ENCODE data around the gene DIAPH1.

Gene DIAPH1

DNA sequence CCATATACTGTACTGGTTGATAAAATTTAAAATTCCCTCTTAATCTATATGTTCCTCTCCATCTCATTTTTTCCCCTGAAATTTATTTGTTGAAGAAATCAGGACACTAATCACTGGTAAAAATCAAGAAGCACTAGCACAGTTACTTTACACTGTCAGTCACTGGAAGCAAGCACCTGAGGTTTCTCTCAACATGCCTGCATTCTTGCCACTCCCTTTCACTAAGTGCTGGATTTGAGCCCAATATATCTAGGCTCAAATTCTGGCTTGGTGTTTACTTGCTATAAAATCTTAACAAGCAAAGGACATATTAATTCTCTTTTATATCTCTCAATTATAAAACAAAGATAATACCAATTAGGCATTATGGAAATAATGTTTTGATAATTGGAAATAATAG lies 58.6 kb downstream of the DIAPH1 start:
- DNase-seq = no peak

DNA sequence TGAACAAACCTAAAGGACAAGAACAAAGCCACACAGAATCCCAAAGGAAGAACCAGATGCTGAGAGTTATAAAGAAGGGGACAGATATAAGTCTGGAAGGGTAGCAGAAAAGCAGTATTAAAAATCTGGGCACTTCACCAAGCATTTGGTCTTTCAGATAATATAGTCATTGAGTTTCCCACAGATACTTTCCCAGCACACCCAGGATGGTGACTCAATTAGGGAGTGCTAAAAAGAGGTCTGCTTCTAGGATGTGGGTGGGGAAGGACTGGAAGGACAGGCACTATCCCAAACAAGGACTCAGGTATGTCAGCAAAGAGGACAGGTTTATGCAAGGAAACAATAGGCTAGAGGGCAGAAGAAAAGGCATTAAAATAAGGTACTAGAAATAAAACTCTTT lies 59.3 kb downstream of the DIAPH1 start:
- no peak for DNase-seq

DNA sequence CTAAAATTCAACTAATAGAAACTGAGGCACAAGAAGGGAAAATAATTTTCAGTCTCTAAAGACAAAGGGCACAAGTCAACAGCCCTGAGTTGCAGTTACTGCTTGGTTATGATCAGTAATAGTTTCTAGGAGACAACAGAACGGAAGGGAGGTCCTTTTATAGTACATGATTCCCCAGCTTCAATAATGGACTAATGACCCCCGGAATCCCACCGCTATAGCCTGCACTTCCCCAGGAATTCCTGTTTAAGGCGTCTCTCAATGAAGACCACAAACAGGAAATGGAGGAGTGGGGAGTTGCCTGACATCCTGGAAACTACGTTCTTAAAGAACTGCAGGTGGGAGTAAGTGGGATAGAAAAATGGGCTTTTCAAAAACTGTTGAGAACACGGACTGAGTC lies 60.6 kb downstream of the DIAPH1 start:
- no peak for DNase-seq

DNA sequence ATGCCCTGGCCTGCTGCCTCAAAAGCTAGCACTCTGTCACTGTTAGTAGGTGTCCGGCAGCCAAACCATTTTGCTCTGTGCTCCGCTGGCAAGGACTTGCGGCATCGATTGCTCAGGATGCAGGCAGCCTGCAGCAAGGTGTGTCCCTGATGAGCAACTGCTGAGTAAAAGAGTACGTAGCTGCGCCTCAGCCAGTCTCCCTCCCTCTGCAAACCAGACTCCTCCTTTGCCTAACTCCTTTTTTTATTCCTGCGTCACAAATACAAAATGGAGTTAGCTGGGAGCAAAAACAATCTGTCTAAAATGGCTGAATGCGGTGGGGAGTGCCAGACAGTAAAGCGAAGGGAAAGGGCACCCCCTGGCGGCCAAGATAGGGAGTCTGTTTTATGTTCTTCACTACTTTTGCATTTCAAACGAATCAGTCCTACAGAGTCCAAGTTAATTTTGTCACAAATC lies 61.1 kb downstream of the DIAPH1 start:
- peak; percentile 75 for DNase-seq

DNA sequence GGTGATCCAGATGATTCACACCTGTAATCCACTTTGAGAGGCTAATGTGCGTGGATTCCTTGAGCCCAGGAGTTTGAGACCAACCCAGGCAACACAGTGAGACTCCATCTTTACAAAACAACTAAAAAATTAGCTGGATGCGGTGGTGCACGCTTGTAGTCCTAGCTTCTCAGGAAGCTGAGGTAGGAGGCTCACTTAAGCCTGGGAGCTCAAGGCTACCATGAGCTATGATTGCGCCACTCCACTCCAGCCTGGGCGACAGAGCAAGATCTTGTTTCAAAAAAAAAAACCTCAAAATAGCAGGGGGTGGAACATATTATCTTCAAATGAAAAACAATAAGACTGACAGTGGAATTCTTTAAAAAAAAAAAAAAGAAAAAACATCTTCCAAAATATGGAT lies 70.9 kb downstream of the DIAPH1 start:
- no peak for DNase-seq

DNA sequence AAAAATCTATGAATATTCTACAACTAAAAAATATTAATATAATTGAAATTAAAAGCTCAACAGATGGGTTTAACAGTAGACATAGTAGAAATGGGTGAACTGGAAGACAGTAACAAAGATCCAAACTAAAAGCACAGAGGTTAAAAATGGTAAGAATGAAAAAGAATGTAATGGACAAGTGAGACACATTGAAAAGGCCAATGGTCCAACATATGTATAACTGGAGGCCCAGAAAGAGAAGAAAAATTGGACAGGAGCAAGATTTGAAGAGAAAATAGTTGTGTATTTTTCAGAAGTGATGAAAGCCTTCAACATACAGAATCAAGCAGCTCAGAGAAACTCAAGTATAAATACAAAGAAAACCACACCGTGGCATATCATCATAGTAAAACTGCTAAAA lies 71.3 kb downstream of the DIAPH1 start:
- no peak for DNase-seq

DNA sequence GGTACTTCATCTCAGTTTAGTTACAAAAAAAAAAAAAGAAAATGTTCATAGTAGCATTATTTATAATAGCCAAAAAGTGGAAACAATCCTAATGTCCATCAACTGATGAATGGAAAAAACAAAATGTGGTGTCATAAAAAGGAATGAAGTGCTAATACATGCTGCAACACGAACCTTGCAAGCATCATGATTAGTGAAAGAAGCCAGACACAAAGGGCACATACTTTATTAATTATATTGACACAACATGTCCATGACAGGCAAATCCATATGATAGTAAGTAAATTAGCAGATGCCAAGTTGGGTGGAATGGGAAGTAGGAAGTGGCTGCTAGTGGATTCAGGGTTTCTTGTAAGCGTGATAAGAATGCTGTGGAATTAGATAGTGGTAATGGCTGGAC lies 75.7 kb downstream of the DIAPH1 start:
- DNase-seq = no peak

DNA sequence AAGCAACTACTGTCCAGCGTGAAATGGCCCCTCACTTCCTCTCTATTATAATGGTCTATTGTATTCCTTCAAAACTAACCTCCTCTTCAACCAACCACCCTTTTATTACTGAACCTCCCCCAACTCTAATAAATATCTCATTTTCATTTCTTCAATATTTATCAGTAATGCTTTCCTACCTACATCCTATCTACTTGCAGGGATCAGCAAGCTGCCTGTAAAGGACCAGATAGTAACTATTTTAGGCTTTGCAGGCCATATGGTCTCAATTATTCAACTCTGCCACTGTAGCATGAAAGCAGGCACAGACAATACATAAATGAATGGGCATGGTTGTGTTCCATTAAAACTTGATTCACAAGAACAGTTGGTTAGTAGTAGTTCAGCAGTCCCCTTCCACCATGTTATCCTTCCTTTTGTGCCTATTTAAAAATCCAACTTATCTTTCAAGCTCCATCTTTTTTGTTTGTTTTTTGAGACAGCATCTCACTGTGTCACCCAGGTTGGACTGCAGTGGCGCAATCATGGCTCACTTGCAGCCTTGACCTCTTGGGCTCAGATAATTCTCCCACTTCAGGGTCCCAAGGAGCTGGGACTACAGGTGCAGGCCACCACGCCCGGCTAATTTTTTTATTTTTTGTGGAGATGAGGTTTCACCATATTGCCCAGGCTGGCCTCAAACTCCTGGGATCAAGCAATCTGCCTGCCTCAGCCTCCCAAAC lies 84.1 kb downstream of the DIAPH1 start:
- no peak for DNase-seq

DNA sequence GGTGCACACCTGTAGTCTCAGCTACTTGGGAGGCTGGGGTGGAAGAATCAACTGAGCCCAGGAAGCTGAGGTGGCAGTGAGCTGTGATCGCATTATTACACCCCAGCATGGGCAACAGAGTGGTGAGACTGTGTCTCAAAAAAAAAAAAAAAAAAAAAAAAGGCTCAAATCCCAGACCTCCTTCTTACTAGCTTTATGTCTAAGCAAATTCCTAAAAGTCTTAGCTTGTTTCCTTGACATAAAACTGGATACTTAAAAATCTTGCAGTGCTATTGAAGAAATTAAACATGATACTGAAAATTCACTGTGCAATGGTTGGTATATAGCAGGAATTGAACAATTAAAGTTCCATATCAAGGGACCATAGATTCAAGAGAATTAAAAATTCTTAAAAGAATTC lies 84.9 kb downstream of the DIAPH1 start:
- no peak for DNase-seq

DNA sequence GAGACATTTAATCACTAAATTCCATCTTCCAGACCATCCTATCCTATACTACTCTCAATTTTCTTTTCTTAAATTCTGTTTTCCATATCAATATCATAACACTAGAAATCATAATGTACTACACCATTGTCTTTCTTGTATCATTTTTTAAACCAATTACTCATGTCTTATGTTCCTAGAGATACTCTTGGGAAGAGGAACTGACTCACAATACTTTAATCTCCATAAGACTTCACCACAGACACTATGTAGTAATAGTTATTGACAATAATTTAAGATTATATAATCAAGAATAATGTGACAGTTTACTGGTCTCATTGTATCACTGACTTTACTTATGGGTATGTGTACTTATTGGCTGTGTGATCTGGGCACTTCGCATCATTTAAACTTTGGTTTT lies 86.1 kb downstream of the DIAPH1 start:
- DNase-seq = no peak

DNA sequence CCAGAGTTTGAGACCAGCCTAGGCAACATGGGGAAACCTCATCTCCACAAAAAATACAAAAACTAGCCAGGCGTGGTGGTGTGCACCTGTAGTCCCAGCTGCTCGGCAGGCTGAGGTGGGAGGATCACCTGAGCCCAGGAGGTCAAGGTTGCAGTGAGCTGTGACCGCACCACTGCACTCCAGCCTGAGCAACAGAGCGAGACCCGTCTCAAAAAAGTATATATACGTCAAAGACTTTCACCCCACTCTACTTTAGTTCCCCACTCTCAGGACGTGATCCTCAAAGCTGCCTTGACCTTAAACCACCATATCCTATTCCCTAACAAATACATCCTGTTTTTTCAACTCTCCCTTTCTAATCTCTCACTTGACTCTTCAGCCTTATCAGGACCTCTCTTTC lies 88.9 kb downstream of the DIAPH1 start:
- no peak for DNase-seq

DNA sequence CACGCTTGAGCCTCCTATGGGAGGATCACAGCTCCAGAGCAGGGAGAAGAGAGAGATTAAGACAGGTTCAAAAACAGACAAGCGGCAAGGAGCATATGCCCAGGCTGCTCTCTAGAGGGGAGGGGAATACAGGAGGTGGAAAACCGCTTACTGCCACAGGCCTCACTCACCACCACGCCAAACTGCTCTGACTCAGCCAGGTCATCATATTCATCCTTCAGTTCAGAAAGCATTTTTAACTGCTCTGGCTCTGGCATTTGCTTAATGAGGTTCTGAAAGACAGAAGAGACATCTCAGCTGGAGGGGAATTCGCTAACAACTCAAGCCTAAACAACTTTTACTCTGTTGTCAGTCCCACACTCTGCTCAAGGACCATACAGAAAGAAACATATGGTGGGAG lies 89.8 kb downstream of the DIAPH1 start:
- DNase-seq = no peak

DNA sequence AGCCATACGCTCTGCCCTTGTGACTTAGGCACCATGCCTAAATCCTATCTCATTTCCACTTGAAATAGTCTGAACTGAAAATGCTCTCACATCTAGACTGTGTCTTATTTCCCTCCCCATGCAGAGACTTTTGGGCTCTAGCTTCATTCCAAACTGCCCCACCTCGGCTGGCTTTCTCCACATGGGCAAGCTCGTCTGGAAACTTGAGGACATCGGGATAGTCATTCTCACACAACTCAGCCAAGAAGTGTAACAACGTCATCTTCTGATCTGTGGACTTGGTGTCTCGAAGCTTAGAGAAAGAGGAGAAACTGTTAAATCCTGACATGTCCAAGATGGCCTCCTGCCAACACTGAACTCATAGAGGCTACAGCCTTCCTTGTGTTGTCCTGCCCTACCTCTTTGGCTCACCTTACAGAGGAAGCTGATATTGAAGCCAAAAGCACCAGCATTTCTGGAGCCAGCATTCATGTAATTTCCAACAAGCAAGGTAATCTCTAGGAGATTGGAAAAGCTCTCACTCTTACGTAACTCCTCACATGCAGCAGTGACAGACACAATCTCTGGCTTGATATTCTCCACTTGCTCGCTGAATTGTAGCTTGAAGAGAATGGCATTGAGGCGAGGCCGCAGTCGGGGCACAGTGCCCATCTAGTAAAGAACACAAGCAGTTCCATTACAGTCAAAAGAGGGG lies 90.4 kb downstream of the DIAPH1 start:
- DNase-seq = no peak

DNA sequence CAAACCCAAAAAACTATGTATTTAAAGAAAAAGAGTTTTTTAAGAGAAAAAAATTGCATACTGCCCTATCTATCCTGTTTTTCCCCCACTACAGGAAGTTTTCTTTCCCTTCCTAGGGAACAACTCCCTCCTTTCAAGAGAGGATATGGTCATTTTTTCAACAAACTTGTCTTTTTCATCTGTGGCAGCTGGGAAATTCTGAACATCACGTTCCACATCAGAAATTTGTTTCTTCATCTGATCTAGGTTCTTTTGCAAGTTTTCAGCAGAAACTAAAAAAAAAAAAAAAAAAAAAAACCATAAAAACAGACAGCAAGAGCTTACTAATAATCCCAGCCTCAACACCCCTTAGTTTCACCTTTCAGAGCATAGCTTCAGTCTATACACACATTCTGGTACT lies 91.4 kb downstream of the DIAPH1 start:
- no peak for DNase-seq

DNA sequence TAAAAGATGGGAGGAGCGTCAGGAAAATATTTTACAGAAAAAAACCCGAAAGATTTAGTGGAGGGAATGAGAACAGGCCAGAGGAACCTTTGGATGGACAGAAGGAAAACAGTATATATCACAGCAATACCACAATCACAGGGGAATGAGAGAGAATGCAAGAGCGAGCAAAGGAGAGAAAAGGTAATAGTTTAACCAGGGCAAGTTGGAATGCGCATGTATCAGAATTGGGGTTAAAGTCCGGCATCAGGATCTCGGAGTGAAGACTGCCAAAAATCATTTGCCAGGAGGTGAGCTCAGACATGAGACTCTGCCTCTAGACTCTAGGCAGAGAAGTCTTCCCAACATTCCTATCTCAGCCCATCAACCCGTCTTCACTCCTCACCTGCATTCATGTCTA lies 93.1 kb downstream of the DIAPH1 start:
- DNase-seq = no peak

DNA sequence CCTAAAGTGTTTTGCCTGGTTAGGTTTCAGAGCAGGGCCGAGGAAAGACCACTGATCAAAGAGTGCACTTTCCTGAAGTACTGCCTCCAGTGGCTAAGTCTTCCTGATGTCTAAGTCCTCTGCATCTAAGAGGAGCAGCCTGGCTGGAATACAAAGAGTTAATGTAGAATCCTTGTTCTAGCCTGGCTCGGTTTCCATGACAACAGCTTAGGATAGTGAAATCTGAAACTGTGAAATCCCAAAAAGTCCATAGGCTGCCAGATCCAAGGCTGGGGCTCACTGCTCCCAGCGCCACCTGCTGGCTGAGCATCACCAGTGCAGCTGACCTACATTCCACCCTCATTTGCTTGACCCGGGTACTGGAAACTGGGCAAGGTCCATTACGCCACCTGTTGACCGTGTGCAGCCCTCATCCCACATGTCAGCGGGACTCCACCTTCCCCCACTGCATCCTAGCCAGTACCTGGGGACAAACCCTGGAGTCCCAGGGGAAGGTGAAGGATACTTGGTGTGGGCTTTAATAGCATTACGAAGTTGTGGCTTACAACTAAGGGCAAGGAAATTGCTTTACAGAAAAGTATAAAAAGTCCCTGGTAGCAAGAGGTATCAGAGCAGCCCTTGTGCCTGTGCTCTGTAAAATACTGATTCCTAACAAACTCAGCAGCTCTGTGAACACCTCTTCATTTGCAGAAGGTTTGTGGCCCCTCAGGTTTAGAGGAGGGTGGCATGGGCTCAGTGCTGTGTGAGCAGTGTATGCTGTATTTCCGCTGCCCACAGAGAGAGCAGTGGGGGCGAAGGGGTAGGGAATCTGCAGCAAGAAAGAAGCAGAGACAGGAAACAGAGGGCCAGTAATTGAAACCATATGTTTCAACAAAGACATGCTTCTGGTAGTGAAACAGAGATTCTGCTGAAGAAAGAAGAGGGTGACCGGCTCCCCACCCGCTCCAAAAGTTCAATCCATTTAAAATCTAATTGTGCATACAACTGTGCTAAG lies 93.9 kb downstream of the DIAPH1 start:
- peak; percentile 44 for DNase-seq

DNA sequence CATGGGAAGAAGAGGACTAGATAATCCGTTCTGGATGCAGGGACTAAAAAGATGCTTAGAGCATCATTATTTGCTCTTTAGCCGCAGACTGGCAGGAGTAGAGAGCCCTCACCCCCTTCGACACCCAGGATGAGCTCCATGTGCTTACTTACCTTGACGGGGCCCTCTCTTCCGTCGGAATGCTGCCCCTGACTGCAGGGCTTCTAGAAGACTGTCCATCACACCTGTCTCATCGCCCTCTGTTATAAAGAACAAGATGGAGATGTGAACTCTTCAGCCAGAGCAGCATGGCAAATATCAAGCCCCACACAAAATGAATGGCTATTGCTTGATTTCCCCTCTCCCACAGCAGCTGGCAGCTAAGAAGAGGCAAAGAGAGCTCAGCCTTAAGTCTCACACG lies 94.8 kb downstream of the DIAPH1 start:
- no peak for DNase-seq

DNA sequence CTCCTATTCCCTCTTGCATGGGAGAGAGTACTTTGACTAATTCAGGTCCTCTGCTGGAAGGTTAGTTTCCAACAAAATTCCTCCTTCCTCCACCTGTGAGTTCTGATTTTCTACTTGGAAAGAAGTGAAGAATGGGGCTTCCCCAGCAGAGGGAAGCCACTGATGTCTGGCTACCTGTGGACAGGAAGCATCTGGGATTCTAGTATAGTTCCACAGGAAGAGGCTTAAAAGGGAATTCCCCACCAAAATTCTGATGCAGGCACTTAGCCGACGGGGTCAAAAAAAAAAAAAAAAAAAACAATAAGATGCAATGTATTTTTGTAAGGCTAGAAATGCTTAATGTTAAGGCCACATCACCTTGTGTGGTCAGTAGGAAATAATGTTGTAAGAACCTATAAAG lies 96.5 kb downstream of the DIAPH1 start:
- no peak for DNase-seq

DNA sequence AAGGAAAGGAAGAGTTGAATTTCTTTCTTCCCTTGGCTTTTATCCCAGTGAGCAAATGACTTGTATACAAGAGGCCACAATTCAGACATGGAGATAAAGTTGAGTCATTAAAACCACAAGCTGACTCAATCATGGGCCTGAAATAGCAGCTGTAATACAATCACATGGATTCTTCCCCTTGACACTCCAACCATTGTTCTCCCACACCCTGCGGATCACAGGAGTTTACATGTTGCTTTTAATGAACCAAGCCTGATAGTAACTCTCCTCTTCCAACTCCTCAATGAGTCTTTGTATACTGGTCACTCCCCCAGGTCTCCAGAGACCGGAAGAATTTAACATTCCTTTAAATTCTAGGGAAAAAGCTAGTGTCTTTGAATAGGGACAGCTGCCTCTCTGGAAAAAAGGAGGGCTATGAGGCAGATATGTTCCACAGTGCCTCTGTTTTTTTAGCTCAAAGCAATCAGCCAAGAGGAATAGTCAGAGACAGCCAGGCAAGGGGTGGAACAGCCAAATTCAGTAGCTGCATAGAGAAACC lies 97.5 kb downstream of the DIAPH1 start:
- peak; percentile 60 for DNase-seq

DNA sequence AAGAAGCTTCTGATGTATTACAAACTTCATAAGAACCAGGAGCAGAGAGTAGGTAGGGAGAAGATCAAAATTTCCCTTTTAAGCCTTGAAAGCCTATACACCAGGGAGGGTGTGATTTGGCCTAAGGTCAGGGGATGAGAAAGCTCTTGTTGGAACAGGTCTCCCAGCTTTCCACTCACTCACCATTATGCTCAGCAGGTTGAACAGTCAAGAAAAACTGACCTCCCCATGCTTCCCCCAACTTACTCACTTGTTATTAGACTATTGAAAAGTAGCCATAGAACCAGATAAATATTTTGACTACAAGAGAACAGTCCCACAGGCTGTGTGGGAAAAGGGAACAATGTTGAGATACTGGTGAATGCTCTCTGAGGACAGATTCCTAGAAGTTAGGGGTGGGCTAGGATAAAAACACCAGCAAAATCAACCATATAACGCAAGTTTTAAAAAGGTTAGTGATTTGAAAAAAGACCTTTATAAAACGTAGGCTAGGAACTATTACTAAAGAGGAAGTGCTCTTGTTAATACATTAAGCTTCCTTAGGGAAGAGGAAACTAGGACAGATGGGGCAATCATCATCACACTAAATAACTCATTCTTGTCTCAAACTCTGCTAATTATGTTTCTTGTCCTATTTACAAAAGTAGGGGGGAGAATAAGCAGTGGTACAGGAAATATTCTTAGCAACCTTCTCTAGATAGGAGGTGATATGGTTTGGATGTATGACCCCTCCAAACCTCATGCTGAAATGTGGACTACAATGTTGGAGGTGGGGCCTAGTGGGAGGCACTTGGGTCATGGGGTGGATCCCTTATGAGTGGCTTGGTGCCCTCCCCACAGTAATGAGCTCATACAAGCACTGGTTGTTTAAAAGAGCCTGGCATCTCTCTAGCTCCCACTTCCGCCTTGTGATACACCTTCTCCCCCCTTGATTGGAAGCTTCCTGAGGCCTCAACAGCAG lies 98.9 kb downstream of the DIAPH1 start:
- DNase-seq = no peak

DNA sequence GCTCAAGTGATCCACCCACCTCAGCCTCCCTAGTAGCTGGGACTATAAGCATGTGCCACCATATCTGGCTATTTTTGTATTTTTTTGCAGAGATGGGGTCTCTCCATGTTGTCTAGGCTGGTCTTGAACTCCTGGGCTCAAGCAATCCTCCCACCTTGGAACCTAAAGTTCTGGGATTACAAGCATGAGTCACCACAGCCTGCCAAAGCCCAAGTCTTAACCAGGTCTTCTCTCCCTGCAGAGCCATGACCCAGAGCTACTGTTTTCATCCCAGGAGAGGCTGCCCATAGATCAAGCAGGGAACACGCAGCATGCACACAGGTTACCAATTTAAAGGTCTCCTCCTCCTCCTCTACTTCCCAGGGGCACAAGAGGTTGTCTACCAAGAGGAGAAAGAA lies 100.2 kb downstream of the DIAPH1 start:
- no peak for DNase-seq
